GM12892 (cell line): ENCODE data around the gene GPN3. TPM values are rescaled to one million over a fixed set of nuclear protein-coding genes. Genes with fewer than 3 reads are reported as not detected.

Experiments
- DNase-seq: peaks from one replicate; pipeline ENCODE4 v3.0.0; 2011; ENCODE audit not compliant: insufficient read length
- FAIRE-seq: peaks from 2 replicates; lab custom pipeline; 2011; peaks lifted over from hg19 to GRCh38; lab: Jason Lieb, UNC
- POLR2A ChIP-seq: IDR thresholded peaks from 2 replicates; pipeline ENCODE4 v1.6.1; 2011; ENCODE audit warnings: low read depth, low read length, control low read depth
- POLR2AphosphoS5 ChIP-seq: IDR thresholded peaks from 2 replicates; pipeline ENCODE4 v1.6.1; 2011; ENCODE audit warnings: low read depth, low read length, control low read depth
- TAF1 ChIP-seq: IDR thresholded peaks from 2 replicates; pipeline ENCODE4 v1.6.1; 2011; ENCODE audit warnings: low read depth, mild to moderate bottlenecking, control low read depth, low read length, borderline replicate concordance
- polyA plus RNA-seq: library from polyadenylated mRNA; unstranded; fragments of >200 nt; gene quantifications from one replicate; pipeline ENCODE4 v1.2.1, GENCODE V29; 2012; ENCODE audit warnings: missing spikeins, inconsistent platforms; ENCODE audit not compliant: missing spikeins

Gene GPN3
- 36.1 TPM for polyA plus RNA-seq

DNA sequence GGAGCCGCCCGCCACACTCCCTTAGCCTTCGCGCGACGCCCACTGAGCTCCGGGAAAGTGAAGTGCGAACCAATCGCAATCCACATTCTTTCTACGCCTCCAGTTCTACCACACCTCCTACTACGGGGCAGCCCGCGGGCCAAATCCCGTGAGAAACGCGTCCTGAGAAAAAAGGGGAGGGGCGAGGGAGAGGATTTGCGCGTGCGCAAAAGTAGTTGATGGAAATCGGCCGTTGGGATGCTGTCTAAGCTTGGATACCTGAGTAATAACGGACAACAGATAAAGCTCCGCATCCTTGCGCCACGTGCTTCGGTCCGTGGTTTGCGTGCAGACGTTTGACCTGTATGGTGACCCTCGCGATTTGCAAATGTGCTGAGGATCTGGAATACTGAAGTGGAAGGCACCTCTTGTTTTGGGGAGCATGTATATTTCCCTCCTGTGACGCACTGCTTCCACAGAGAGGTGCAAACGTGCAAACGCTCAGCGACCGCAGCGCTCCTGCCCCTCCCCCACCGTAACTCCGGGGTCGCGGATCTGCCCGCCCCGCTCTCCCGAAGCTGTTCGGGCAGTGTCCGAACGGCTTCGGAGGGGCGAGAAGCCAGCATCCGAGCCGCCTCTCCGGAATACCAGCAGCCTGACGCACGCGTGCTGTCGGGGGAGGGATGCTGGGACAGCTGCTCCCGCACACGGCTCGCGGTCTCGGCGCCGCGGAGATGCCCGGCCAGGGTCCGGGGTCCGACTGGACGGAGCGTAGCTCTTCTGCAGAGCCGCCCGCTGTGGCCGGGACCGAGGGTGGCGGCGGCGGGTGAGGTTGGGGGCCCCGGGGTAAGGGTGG is at the start of gene GPN3, which contains the start of gene FAM216A:
Gene GPN3 (minus strand): TSS at position 44 of the 835 bp plus-strand sequence. CDS start 54 bp downstream, outside the sequence.
Gene FAM216A (plus strand): TSS at position 632 of the 835 bp plus-strand sequence. CDS start 31 bp downstream, at position 663.
- TF ChIP-seq POLR2AphosphoS5: peak; percentile 72
- TF ChIP-seq POLR2A: peak; percentile 83
- peak; percentile 68; the same call in 1 of the 2 replicates for TF ChIP-seq TAF1
- FAIRE-seq: peak; percentile 99
- peak; percentile 79 for DNase-seq

DNA sequence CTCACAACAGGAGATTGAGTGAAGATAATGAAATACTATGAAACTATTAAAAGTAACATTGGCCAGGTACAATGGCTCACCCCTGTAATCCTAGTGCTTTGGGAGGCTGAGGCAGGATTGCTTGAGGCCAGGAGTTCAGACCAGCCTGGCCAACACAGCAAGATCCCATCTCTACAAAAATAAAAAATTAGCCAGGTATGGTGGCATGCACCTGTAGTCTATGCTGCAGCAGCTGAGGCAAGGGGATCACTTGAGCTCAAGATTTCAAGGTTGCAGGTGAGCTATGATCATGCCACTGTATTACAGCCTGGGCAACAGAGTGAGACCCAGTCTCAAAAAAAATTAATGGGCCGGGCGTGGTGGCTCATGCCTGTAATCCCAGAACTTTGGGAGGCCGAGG is 48.9 kb upstream of the GPN3 start:
- no peak for TF ChIP-seq POLR2A
- no peak for TF ChIP-seq TAF1
- TF ChIP-seq POLR2AphosphoS5: no peak
- no peak for FAIRE-seq

DNA sequence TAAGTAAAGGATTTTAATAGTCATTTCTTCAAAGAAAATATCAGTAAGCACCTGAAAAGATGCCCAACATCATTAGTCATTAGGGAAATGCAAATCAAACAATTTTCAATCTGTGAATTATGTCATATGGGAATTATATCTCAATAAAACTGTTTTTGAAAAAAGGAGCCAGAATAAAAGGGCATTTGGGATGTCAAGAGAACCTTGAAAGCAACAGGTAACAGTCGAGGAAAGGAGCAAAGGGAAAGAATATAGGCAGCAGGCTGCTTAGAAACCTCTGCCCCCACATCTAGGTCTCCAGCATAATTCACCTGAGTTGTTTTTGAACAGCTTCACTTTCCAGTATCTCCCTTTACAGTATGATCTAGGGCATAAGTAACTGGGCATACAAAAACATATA is 46.3 kb upstream of the GPN3 start:
- TF ChIP-seq POLR2A (no peak), TAF1 (no peak), POLR2AphosphoS5 (no peak)
- DNase-seq (no peak), FAIRE-seq (no peak)

More for the DNA sequence above, 48.9 kb upstream of the GPN3 start:
- DNase-seq: no peak

DNA sequence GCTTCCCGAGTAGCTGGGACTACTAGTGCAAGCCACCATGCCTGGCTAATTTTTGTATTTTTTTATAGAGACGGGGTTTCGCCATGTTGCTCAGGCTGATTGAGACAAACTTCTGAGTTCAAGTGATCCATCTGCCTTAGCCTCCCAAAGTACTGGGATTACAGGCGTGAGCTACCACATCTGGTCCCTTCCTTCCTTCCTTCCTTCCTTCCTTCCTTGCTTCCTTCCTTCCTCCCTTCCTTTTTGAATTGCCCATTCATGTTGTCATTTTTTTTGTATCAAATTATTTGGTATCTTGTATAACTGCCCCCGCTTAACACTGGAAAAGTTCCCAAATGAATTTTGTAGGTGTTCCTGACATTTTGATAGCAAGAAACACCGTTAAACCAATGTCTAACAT is 45.8 kb upstream of the GPN3 start:
- TF ChIP-seq POLR2A: no peak
- no peak for TF ChIP-seq POLR2AphosphoS5
- no peak for TF ChIP-seq TAF1
- DNase-seq (no peak), FAIRE-seq (no peak)

DNA sequence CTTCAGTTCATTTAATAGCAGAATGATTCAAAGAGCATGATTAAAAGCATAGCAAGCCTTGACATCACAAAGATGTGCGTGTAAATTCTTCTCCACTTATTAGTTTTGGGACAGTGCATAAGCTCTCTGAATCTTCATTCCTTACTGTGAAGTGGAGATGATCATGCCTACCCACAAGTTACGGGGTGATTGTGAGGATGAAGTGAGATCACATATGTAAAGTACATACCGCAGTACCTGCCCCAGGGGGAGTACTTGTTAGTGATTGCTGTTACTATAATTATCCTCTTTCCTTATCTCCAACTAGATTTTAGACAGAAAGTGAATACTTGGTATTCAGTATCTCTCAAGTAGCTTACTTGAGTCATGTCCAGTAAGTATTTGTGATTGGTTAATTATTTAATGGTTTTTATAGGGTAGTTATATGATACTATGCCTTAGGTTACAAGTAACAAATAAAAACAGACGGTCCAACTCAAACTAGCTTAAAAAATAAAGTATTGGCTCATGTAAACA is 40.1 kb upstream of the GPN3 start:
- FAIRE-seq: no peak
- no peak for TF ChIP-seq TAF1
- TF ChIP-seq POLR2AphosphoS5: no peak
- no peak for TF ChIP-seq POLR2A
- DNase-seq: no peak

DNA sequence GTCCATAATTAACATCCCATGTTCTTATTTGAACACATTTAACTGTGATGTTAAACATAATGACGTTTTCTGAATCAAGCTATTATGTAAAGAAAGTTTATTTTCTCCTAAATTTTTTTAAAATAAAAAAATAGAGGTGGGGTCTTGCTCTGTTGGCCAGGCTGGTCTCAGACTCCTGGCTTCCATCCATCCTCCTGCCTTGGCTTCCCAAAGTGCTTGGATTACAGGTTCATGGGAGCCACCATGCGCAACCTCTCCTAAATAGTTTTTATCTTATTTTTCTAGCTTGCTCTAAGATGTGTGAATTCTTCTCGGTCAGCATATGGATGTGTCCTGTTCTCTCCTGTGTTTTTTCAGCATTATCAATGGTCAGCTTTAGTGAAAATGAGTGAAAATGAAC is 37.3 kb upstream of the GPN3 start:
- FAIRE-seq (no peak), DNase-seq (no peak)
- no peak for TF ChIP-seq TAF1

DNA sequence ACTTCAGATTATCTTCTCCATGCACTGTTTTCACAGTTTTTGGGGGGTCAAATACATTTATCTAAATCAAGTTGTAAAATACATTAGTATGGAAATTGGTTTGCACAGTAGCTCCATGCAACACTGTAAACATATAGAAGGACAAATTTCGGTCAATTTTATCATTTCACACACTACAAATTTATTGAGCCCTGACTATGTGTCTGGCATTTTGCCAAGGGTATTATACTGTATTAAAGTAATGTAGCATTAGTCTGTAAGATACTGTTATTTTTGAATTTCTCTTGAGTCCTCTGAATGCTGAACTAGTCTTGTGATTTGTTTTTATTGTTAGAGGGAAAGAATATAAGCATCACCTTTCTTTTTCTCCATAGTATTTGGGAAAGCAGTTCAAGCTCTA is 35.4 kb upstream of the GPN3 start:
- FAIRE-seq (no peak), DNase-seq (no peak)
- TF ChIP-seq POLR2A: no peak
- no peak for TF ChIP-seq TAF1
- TF ChIP-seq POLR2AphosphoS5: no peak

DNA sequence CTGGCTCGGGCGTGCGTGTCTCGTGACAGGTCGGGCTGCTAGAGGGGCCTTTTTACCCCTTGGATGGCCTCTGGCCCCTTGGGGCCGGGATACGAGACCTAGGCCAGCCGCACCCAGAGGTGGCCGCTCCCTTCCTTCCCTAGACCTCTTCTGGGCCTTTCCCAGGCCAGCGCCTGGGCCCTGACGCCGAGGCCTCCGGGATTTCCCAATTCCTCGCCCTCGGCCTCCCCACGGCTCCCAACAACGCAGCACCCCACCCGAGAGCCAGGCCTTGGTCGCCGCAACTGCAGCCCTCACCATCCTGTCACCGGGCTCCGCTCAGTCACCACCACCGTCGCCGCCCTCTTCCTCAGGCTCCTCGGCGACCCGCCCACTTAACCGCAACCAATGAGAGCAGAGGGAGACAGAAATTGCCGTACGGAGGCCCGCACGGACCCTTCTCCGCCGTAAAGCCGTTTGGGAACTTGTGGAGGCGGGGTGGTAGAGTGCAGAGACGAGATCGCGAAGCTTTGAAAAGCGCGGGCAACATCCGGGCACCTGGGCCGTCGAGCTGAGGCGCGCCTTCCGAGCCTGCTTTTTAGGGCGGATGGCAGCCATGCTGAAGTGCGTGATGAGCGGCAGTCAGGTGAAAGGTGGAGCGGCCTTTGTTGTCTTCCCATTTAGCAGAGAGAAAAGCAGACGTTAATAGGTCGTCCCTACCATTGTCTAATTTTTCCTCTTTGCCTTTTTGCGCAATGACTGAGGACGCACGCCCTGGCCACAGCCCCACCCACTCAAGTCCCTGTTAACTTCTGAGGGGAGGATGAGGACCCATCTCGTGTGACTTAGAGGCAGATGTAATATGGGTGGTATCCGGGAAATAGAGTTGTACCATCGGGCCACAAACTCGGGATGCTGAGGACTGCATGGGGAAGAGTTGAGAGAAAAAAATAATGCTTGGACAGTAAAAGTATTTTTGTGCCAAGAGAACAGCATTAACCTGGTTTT is 34.0 kb upstream of the GPN3 start, which contains the start of the genes RAD9B and VPS29:
Gene RAD9B (plus strand): TSS at position 580 of the 987 bp plus-strand sequence. CDS start 7 bp downstream, at position 587.
Gene VPS29 (minus strand): TSS at position 360 of the 987 bp plus-strand sequence. CDS start 60 bp downstream, at position 300.
- DNase-seq (peak; percentile 85), FAIRE-seq (peak; percentile 98)
- TF ChIP-seq POLR2A: peak; percentile 98
- TF ChIP-seq TAF1: peak; percentile 90
- TF ChIP-seq POLR2AphosphoS5: peak; percentile 96

DNA sequence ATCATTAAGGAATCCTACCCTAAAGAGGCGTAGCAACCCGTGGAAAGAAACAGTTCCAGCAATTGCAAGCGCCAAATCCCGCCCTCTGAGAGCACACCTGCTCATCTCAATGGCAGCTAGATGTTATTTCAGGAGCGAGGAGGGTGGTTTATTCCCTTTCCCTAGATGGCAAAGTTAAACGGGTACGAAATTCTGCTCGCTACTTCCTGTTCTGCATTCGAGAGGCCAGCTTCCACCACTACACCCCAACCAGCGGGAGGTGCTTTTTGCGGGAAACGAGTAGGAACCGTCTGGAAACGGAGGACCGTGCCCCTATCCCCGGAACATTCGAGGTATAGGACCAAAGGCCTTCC is 33.3 kb upstream of the GPN3 start:
- TF ChIP-seq POLR2A (no peak), TAF1 (no peak), POLR2AphosphoS5 (no peak)
- DNase-seq (no peak), FAIRE-seq (peak; percentile 5)

DNA sequence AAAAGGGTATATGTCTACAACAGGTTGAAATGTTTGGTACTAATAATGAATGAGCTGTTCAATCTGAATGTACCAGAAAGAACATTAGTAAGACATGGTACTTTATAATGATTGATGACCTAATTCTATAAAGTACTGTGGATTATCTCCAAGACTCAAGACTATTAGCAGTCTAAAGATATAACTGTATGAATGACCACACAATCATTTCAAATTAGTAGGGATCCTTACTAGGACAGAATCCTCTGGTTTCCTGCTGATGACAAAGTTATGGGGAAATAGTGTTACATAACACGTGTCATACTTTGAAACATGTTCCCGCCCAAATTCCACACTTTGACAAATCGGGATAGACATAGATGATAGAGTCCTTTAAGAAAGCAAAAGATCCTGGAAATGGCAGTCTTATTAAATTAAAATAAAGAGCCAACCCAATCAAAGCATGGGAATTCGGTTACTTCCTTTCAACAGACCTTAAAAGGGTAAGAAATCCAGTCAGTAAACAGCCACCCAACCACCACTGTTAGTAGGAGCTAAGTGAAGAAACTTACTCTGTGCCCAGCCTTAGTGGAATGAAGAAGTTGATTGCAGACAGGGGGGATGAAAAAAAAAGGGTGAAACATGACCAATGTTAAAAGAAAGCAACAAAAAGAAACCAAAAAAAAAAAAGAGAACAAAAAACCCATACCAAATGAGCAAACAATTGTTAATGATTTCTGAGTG is 31.1 kb upstream of the GPN3 start:
- DNase-seq: no peak
- no peak for FAIRE-seq
- no peak for TF ChIP-seq POLR2A
- TF ChIP-seq TAF1: no peak
- TF ChIP-seq POLR2AphosphoS5: no peak
